Activated naive CD4-positive, alpha-beta T cell treated with anti-CD3 and anti-CD28 coated beads, Interleukin-2, amount 50 U/mL, for 24 hours (primary cell): Measurements from ENCODE around the gene DNM1.
"Not testable (repeated sequence)": the region's sequence is repeated elsewhere in the genome, so short reads cannot be mapped to it uniquely, and the experiment has no call there.

Experiments
- H3K27ac Mint-ChIP-seq: one replicate; pipeline ENCODE4 v1.8.0; 2021; ENCODE audit warnings: mild to moderate bottlenecking, mixed read lengths
- H3K27me3 Mint-ChIP-seq: one replicate; pipeline ENCODE4 v1.8.0; 2021; ENCODE audit warnings: mixed read lengths
- H3K36me3 Mint-ChIP-seq: one replicate; pipeline ENCODE4 v1.8.0; 2021; ENCODE audit warnings: mixed read lengths
- H3K4me1 Mint-ChIP-seq: one replicate; pipeline ENCODE4 v1.8.0; 2021; ENCODE audit warnings: mixed read lengths
- H3K4me3 Mint-ChIP-seq: one replicate; pipeline ENCODE4 v1.8.0; 2021; ENCODE audit warnings: mild to moderate bottlenecking, mixed read lengths
- H3K9me3 Mint-ChIP-seq: one replicate; pipeline ENCODE4 v1.8.0; 2021; ENCODE audit warnings: mixed read lengths

DNM1 gene

GRCh38 chr9:128259156-128259555 lies 56.0 kb downstream of the DNM1 start:
- H3K9me3 Mint-ChIP-seq = no peaks in the 10 kb centered on the region
- H3K36me3 Mint-ChIP-seq = peaks cover 14% of the 10 kb centered on the region
- no peaks in the 10 kb centered on the region for H3K4me1 Mint-ChIP-seq
- H3K4me3 Mint-ChIP-seq = no peak overlapping the region
- no peaks in the 10 kb centered on the region for H3K27me3 Mint-ChIP-seq
- no peak overlapping the region for H3K27ac Mint-ChIP-seq

DNA sequence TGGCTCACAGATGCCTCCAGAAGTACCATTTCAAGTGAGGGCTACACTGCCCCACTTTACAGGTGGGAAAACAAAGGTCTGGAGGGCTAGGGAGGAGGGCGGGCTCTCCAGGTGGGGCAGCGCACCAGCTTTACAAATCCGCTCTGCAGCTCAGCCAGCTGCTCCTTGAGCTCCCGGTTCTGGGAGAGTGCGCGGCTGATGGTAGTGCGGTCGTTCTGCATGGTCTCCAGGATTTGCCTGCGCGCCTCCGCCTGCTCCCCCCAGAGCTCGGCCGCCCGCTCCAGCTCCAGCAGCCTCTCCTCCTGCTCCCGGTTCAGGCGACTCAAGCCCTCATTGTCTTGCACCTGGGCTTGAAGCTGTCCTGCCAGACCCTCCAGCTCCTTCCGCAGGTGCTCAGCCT lies 57.2 kb downstream of the DNM1 start:
- H3K4me3 Mint-ChIP-seq = no peak overlapping the region
- H3K36me3 Mint-ChIP-seq = peaks cover 14% of the 10 kb centered on the region
- no peaks in the 10 kb centered on the region for H3K27me3 Mint-ChIP-seq
- no peaks in the 10 kb centered on the region for H3K9me3 Mint-ChIP-seq
- H3K27ac Mint-ChIP-seq = no peak overlapping the region
- H3K4me1 Mint-ChIP-seq = no peaks in the 10 kb centered on the region

DNA sequence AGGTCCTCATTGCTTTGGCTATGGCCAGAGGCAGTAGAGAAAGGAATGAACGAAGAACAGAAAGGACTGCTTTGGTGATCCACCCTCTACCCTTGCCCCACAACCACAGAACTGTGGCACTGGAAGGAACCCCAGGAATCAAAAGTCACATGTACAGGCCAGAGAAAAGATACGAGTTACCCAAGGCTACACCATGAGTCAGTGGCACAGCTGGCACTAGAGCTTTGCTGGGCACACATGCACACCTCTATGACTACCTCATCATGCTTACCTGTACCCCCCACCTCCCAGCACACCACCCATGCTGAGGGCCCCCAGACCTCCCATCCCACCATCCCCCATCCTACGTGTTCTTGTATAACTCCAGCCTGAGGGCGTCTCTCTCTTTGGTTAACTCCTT lies 59.5 kb downstream of the DNM1 start:
- peaks cover 13% of the 10 kb centered on the region for H3K36me3 Mint-ChIP-seq
- no peak overlapping the region for H3K4me3 Mint-ChIP-seq
- H3K4me1 Mint-ChIP-seq = no peaks in the 10 kb centered on the region
- H3K9me3 Mint-ChIP-seq = no peaks in the 10 kb centered on the region
- no peak overlapping the region for H3K27ac Mint-ChIP-seq
- H3K27me3 Mint-ChIP-seq = no peaks in the 10 kb centered on the region

GRCh38 chr9:128265348-128265847 lies 62.2 kb downstream of the DNM1 start:
- Mint-ChIP-seq H3K4me1 (no peaks in the 10 kb centered on the region), H3K9me3 (no peaks in the 10 kb centered on the region), H3K36me3 (peaks cover 10% of the 10 kb centered on the region), H3K27ac (no peak overlapping the region), H3K27me3 (no peaks in the 10 kb centered on the region), H3K4me3 (no peak overlapping the region)

- no peak overlapping the region for H3K4me3 Mint-ChIP-seq
- no peaks in the 10 kb centered on the region for H3K9me3 Mint-ChIP-seq
- H3K27ac Mint-ChIP-seq = no peak overlapping the region
- no peaks in the 10 kb centered on the region for H3K4me1 Mint-ChIP-seq
- H3K27me3 Mint-ChIP-seq = no peaks in the 10 kb centered on the region
- peaks cover 9% of the 10 kb centered on the region for H3K36me3 Mint-ChIP-seq
These were observed 63.9 kb downstream of the DNM1 start for GRCh38 chr9:128266868-128267590.

- Mint-ChIP-seq H3K36me3 (peaks cover 7% of the 10 kb centered on the region), H3K27me3 (no peaks in the 10 kb centered on the region), H3K4me3 (no peak overlapping the region), H3K9me3 (no peaks in the 10 kb centered on the region), H3K4me1 (peaks cover 17% of the 10 kb centered on the region), H3K27ac (no peak overlapping the region)
These were observed 67.9 kb downstream of the DNM1 start for GRCh38 chr9:128271112-128271511.

- no peaks in the 10 kb centered on the region for H3K9me3 Mint-ChIP-seq
- H3K4me1 Mint-ChIP-seq = peaks cover 20% of the 10 kb centered on the region
- H3K27me3 Mint-ChIP-seq = no peaks in the 10 kb centered on the region
- H3K4me3 Mint-ChIP-seq = no peak overlapping the region
- H3K36me3 Mint-ChIP-seq = peaks cover 7% of the 10 kb centered on the region
- H3K27ac Mint-ChIP-seq = no peak overlapping the region
These were observed 68.3 kb downstream of the DNM1 start for GRCh38 chr9:128271512-128271911.

DNA sequence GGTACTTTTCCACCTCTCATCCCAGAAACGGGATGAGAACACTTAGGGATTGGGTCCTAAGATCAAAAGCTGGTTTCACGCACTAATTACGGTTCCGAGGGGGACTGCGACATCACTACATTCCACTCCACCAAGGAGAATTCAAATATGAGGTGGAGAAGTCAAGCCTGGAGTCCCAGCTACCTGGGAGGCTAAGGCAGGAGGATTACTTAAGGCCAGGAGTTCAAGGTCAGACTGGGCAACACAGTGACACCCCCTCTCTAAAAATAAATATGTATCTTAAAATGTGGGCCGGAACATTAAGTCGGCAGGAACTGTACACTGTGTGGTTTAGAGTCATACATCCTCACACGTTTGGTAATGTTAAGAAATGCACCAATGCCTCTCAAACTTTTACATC lies 71.1 kb downstream of the DNM1 start:
- Mint-ChIP-seq H3K27ac (no peak overlapping the region), H3K36me3 (peaks cover 6% of the 10 kb centered on the region), H3K4me3 (peak overlapping the region; percentile 95), H3K9me3 (no peaks in the 10 kb centered on the region), H3K4me1 (peaks cover 32% of the 10 kb centered on the region), H3K27me3 (no peaks in the 10 kb centered on the region)

- H3K4me3 Mint-ChIP-seq = peak within 1 kb of the TSS; percentile 95
- peaks cover 6% of the 10 kb centered on the region for H3K36me3 Mint-ChIP-seq
- H3K4me1 Mint-ChIP-seq = peaks cover 37% of the 10 kb centered on the region
- peak within 1 kb of the TSS; percentile 94 for H3K27ac Mint-ChIP-seq
- H3K9me3 Mint-ChIP-seq = no peaks in the 10 kb centered on the region
- H3K27me3 Mint-ChIP-seq = no peaks in the 10 kb centered on the region
These were observed 72.2 kb downstream of the DNM1 start, which contains the start of gene GOLGA2 for GRCh38 chr9:128275198-128276007. TSS of gene GOLGA2 (minus strand) at chr9:128276007. CDS start at chr9:128275976, 31 bp downstream.

DNA sequence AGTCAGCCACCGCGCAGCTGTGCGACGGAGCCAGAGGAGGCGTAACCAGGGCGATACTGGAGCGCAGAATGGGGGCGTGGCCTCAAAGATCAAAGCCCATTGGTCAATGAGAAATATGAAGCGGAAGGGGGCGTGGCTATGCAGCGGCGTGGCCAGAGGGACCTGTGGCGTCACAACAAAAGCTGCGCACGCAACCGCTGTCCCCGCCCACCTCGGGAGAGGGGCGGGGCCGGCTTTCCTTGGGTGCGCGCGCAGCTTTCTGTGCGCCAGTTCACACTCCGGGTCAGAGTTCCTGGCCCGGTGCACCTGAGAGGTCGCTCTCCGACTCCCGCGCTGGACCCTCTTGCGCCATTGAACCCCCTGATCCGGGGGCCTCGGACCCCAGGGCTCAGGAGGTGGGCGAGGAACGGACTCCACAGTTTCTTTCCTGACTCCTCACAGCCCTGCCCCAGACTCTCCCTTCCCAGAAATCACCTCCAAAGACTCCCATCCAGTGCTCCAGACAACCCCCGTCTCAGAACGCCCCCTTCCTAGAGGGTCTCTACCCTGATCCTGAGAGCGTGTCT lies 72.9 kb downstream of the DNM1 start, which contains the start of gene SWI5:
Gene SWI5, plus strand, starts transcription at position 269 of the 566 bp plus-strand sequence.
- H3K27me3 Mint-ChIP-seq = no peaks in the 10 kb centered on the region
- peak within 1 kb of the TSS; percentile 95 for H3K4me3 Mint-ChIP-seq
- H3K36me3 Mint-ChIP-seq = peaks cover 6% of the 10 kb centered on the region
- no peaks in the 10 kb centered on the region for H3K9me3 Mint-ChIP-seq
- peaks cover 37% of the 10 kb centered on the region for H3K4me1 Mint-ChIP-seq
- H3K27ac Mint-ChIP-seq = peak within 1 kb of the TSS; percentile 94

- H3K9me3 Mint-ChIP-seq = no peaks in the 10 kb centered on the region
- peak overlapping the region; percentile 95 for H3K4me3 Mint-ChIP-seq
- H3K36me3 Mint-ChIP-seq = peaks cover 4% of the 10 kb centered on the region
- H3K27me3 Mint-ChIP-seq = no peaks in the 10 kb centered on the region
- peaks cover 37% of the 10 kb centered on the region for H3K4me1 Mint-ChIP-seq
- H3K27ac Mint-ChIP-seq = peak overlapping the region; percentile 94
These were observed 73.5 kb downstream of the DNM1 start for GRCh38 chr9:128276574-128277270.

- not testable (repeated sequence) for H3K36me3 Mint-ChIP-seq, H3K9me3 Mint-ChIP-seq, H3K27ac Mint-ChIP-seq, H3K27me3 Mint-ChIP-seq, H3K4me3 Mint-ChIP-seq
- peaks cover 27% of the 10 kb centered on the region for H3K4me1 Mint-ChIP-seq
These were observed 76.2 kb downstream of the DNM1 start for GRCh38 chr9:128279088-128280073.

- peaks cover 4% of the 10 kb centered on the region for H3K36me3 Mint-ChIP-seq
- no peak overlapping the region for H3K27ac Mint-ChIP-seq
- peaks cover 21% of the 10 kb centered on the region for H3K4me1 Mint-ChIP-seq
- no peak overlapping the region for H3K4me3 Mint-ChIP-seq
- H3K27me3 Mint-ChIP-seq = no peaks in the 10 kb centered on the region
- no peaks in the 10 kb centered on the region for H3K9me3 Mint-ChIP-seq
These were observed 77.0 kb downstream of the DNM1 start for GRCh38 chr9:128280084-128280622.

DNA sequence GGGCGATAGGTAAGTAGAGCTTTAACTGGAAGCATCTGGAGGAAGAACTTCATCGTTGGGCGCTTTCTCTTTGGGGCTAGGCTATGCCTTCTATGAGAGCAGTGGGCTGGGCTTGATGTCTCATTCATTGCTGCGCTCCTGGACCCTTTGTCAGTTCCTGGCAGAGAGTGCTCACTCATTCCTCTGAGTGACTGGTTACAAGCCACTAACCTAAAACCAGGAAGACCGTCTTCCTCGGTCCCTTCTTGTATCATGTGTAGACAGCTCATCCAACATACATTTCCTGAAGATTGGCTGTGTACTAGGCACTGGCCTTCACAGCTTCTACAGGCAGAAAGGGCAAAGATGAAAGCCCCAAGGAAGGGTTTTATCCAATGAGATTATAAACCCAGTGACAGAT lies 79.3 kb downstream of the DNM1 start:
- Mint-ChIP-seq H3K4me1 (peaks cover 8% of the 10 kb centered on the region), H3K9me3 (no peaks in the 10 kb centered on the region), H3K36me3 (peaks cover 7% of the 10 kb centered on the region), H3K27ac (no peak overlapping the region), H3K27me3 (no peaks in the 10 kb centered on the region), H3K4me3 (no peak overlapping the region)
